Progenitor cell of endocrine pancreas (in vitro differentiated cells): ENCODE data around the gene DIAPH2. TPM values are rescaled to one million over a fixed set of nuclear protein-coding genes. Genes with fewer than 3 reads are reported as not detected.

Experiments used
- DNase-seq: peaks from one replicate; pipeline ENCODE4 v3.0.0; 2021; ENCODE audit warnings: low spot score; ENCODE audit not compliant: unreplicated experiment
- H3K27ac Mint-ChIP-seq: 2 replicates; pipeline ENCODE4 v1.8.0; 2021; ENCODE audit warnings: mild to moderate bottlenecking, moderate library complexity, mixed read lengths
- H3K27me3 Mint-ChIP-seq: 2 replicates; pipeline ENCODE4 v1.8.0; 2021; ENCODE audit warnings: mixed read lengths
- H3K36me3 Mint-ChIP-seq: 2 replicates; pipeline ENCODE4 v1.8.0; 2022; ENCODE audit warnings: mixed read lengths; ENCODE audit not compliant: insufficient read depth
- H3K4me1 Mint-ChIP-seq: 2 replicates; pipeline ENCODE4 v1.8.0; 2021; ENCODE audit warnings: low read depth, mixed read lengths
- H3K4me3 Mint-ChIP-seq: 2 replicates; pipeline ENCODE4 v1.8.0; 2021; ENCODE audit warnings: low read depth, mild to moderate bottlenecking, moderate library complexity, mixed read lengths
- H3K9me3 Mint-ChIP-seq: 2 replicates; pipeline ENCODE4 v1.8.0; 2021; ENCODE audit warnings: low read depth, mixed read lengths
- CTCF ChIP-seq: fragments of 200-600 bp; sonication (generic); IDR thresholded peaks from one replicate; pipeline ENCODE4 v1.5.0; 2021; ENCODE audit warnings: antibody characterized with exemption, mild to moderate bottlenecking; ENCODE audit not compliant: unreplicated experiment
- total RNA-seq: library from RNA; stranded (reverse); gene quantifications from 2 replicates; pipeline ENCODE4 v1.2.1, GENCODE V29; 2021

DIAPH2 gene
- total RNA-seq, 1 donor from 2014 or later = 29.7 TPM

GRCh38 chrX:96753230-96753629, 68.6 kb downstream of the DIAPH2 start:
- H3K27ac Mint-ChIP-seq = no peak overlapping the region
- H3K4me1 Mint-ChIP-seq = peaks cover 22% of the 10 kb centered on the region
- H3K36me3 Mint-ChIP-seq = peaks cover 16% of the 10 kb centered on the region
- TF ChIP-seq CTCF = no peak
- H3K4me3 Mint-ChIP-seq = no peak overlapping the region
- peaks cover 12% of the 10 kb centered on the region for H3K9me3 Mint-ChIP-seq
- H3K27me3 Mint-ChIP-seq = no peaks in the 10 kb centered on the region
- DNase-seq = no peak

GRCh38 chrX:96756491-96756890, 71.8 kb downstream of the DIAPH2 start:
- peaks cover 21% of the 10 kb centered on the region for H3K4me1 Mint-ChIP-seq
- TF ChIP-seq CTCF = no peak
- H3K36me3 Mint-ChIP-seq = peaks cover 12% of the 10 kb centered on the region
- H3K9me3 Mint-ChIP-seq = peaks cover 12% of the 10 kb centered on the region
- no peak for DNase-seq
- no peaks in the 10 kb centered on the region for H3K27me3 Mint-ChIP-seq
- H3K27ac Mint-ChIP-seq = no peak overlapping the region
- H3K4me3 Mint-ChIP-seq = no peak overlapping the region

DNA sequence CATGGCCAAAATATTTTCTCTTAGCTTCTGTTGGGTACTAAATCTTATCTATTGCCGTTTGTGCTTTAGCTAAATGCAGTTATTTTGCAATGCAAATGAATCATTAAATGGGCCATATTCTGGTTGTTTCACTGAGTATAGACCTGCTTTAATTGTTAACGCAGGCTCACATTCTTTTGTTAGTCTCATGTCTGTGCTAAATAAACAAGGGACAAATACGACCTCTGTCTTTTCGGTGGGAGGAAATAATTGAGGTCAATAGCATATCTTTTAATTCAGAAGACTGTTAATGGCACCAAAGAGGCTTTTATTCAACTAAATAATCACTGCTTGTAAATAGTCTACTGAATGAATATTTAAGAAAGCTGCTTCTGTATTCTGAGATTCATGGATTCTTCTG, 76.9 kb downstream of the DIAPH2 start:
- Mint-ChIP-seq H3K9me3 (peaks cover 3% of the 10 kb centered on the region), H3K4me1 (peaks cover 25% of the 10 kb centered on the region), H3K27ac (peak overlapping the region; percentile 8), H3K27me3 (no peaks in the 10 kb centered on the region), H3K36me3 (peaks cover 5% of the 10 kb centered on the region), H3K4me3 (no peak overlapping the region)
- TF ChIP-seq CTCF = no peak
- no peak for DNase-seq

GRCh38 chrX:96763608-96764007, 79.0 kb downstream of the DIAPH2 start:
- Mint-ChIP-seq H3K4me1 (peaks cover 18% of the 10 kb centered on the region), H3K4me3 (no peak overlapping the region), H3K9me3 (no peaks in the 10 kb centered on the region), H3K36me3 (peaks cover 2% of the 10 kb centered on the region), H3K27me3 (no peaks in the 10 kb centered on the region), H3K27ac (no peak overlapping the region)
- TF ChIP-seq CTCF = no peak
- no peak for DNase-seq

- H3K4me1 Mint-ChIP-seq = peaks cover 16% of the 10 kb centered on the region
- no peak for TF ChIP-seq CTCF
- H3K9me3 Mint-ChIP-seq = no peaks in the 10 kb centered on the region
- H3K27ac Mint-ChIP-seq = no peak overlapping the region
- H3K4me3 Mint-ChIP-seq = no peak overlapping the region
- peaks cover 2% of the 10 kb centered on the region for H3K36me3 Mint-ChIP-seq
- H3K27me3 Mint-ChIP-seq = no peaks in the 10 kb centered on the region
- no peak for DNase-seq
Measured at GRCh38 chrX:96764864-96765263, 80.2 kb downstream of the DIAPH2 start.

- Mint-ChIP-seq H3K4me3 (no peak overlapping the region), H3K27me3 (no peaks in the 10 kb centered on the region), H3K9me3 (no peaks in the 10 kb centered on the region), H3K36me3 (no peaks in the 10 kb centered on the region), H3K4me1 (no peaks in the 10 kb centered on the region), H3K27ac (no peak overlapping the region)
- peak; percentile 87 for TF ChIP-seq CTCF
- DNase-seq = no peak
Measured at GRCh38 chrX:96770315-96770714, 85.7 kb downstream of the DIAPH2 start.
